Measurements from ENCODE around the gene RBX1. TPM values are rescaled to one million over a fixed set of nuclear protein-coding genes. Genes with fewer than 3 reads are reported as not detected.

RBX1 gene
- total RNA-seq, 2 donors from 2014 or later, result 31.8 to 32.7 TPM

DNA sequence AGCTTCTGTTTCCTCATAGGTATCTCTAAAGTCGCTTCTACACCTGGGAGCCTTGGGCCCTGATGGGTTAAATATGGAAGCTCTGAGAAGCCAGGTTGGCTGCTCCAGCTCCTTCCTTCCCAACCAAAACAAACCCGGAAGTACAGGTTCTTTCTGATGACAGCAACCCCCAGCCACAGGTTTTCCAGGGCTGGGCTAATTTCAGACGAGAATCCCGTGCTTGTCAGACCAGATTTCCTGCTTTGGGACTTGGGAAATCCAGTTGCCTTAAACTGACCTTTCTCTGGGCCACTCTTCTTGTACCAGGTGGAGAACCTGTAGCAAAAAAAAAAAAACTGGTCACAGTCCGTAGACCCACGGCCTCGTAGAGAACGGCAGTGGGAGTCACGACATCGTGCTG lies 51.9 kb downstream of the RBX1 start:
- H3K27me3 ChIP-seq (replicated peaks; ENCODE audit: insufficient read depth), result no peaks in the 10 kb centered on the region
- no peak overlapping the region for H3K27ac ChIP-seq
- H3K4me3 ChIP-seq, result no peak overlapping the region
- no peaks in the 10 kb centered on the region for H3K9me3 ChIP-seq
- H3K4me1 ChIP-seq (ENCODE audit: control insufficient read depth in 1 of 2, low read depth in 2 of 2), result no peaks in the 10 kb centered on the region
- no peaks in the 10 kb centered on the region for H3K36me3 ChIP-seq
- TF ChIP-seq, protein P1, sequence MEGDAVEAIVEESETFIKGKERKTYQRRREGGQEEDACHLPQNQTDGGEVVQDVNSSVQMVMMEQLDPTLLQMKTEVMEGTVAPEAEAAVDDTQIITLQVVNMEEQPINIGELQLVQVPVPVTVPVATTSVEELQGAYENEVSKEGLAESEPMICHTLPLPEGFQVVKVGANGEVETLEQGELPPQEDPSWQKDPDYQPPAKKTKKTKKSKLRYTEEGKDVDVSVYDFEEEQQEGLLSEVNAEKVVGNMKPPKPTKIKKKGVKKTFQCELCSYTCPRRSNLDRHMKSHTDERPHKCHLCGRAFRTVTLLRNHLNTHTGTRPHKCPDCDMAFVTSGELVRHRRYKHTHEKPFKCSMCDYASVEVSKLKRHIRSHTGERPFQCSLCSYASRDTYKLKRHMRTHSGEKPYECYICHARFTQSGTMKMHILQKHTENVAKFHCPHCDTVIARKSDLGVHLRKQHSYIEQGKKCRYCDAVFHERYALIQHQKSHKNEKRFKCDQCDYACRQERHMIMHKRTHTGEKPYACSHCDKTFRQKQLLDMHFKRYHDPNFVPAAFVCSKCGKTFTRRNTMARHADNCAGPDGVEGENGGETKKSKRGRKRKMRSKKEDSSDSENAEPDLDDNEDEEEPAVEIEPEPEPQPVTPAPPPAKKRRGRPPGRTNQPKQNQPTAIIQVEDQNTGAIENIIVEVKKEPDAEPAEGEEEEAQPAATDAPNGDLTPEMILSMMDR (IDR thresholded peaks at IDR 0.05), result no peak
- DNase-seq (ENCODE audit: low spot score) (no peak), ATAC-seq (ENCODE audit: insufficient number of reproducible peaks, low FRiP score, low read depth) (no peak)

DNA sequence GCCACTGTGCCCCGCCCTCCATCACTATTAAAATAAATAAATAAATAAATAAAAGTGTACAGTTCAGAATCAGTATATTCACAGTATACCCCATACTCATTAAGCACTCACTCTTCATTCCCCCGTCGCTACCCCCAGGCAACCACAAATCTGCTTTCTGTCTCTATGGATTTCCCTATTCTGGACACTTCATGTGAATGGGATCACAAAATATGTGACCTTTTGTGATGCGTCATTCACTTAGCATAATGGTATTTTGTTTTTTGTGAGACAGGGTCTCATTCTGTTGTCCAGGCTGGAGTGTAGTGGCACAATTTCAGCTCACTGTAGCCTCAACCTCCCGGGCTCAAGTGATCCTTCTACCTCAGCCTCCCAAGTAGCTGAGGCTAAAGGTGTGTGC lies 52.8 kb downstream of the RBX1 start:
- ATAC-seq (ENCODE audit: insufficient number of reproducible peaks, low FRiP score, low read depth), result no peak
- Histone ChIP-seq H3K27ac (no peak overlapping the region), H3K27me3 (replicated peaks; ENCODE audit: insufficient read depth) (no peaks in the 10 kb centered on the region), H3K9me3 (no peaks in the 10 kb centered on the region), H3K36me3 (no peaks in the 10 kb centered on the region), H3K4me3 (no peak overlapping the region), H3K4me1 (ENCODE audit: control insufficient read depth in 1 of 2, low read depth in 2 of 2) (no peaks in the 10 kb centered on the region)
- TF ChIP-seq, protein P1 (IDR thresholded peaks at IDR 0.05), result no peak
- DNase-seq (ENCODE audit: low spot score), result no peak

DNA sequence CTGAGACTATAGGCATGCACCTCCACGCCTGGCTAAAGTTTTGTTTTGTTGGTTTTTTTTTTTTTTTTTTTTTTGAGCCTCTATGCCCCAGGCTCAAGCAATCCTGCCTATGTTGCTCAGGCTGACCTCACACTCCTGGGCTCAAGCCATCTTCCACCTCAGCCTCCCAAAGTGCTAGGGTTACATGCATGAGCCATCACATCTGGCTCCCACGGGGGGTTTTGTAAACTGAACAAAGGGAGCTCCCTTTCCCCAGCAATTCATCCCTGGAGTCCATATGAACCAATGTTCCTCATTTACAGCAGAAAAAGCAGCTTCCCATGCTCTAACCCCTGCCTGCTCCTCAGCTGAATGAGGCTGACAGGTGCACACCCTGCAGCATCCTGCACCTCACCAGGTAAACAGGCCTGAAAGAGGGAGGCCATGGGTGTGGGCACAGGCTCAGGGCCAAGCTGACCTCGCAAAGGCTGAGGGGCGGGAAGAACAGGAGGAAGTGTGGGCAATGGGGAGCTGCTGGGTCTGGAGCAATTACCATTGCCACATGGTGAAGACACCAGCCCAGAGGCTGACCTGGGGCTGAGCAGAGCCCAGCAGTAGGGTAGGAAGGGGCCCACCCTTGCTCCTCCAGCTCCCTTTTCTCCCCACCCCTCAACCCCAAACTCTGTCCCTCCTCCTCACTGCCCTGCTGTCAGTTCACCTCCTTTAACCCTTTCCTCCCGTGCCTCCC lies 58.2 kb downstream of the RBX1 start:
- no peaks in the 10 kb centered on the region for H3K27me3 ChIP-seq (replicated peaks; ENCODE audit: insufficient read depth)
- TF ChIP-seq, protein P1 (IDR thresholded peaks at IDR 0.05), result no peak
- ATAC-seq (ENCODE audit: insufficient number of reproducible peaks, low FRiP score, low read depth) (no peak), DNase-seq (ENCODE audit: low spot score) (no peak)
- no peak overlapping the region for H3K4me3 ChIP-seq
- no peaks in the 10 kb centered on the region for H3K9me3 ChIP-seq
- H3K36me3 ChIP-seq, result no peaks in the 10 kb centered on the region
- H3K27ac ChIP-seq, result no peak overlapping the region
- H3K4me1 ChIP-seq (ENCODE audit: control insufficient read depth in 1 of 2, low read depth in 2 of 2), result no peaks in the 10 kb centered on the region

DNA sequence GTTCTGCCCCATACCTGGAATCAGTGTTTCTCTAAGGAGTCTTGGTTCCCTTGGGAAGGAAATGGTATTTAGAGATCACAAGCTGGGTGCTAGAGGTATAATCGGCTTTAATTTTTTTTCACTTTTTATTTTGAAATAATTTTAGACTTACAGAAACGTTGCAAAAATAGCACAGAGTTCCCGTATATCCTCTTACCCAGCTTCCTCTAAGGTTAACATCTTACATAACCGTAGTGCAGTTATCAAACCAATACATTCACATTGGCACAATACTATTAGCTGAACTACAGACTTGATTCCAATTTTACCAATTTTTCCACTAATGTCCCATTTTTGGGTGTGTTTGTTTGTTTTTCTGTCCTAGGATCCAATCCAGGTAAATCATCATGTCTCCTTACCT lies 63.8 kb downstream of the RBX1 start:
- TF ChIP-seq, protein P1 (IDR thresholded peaks at IDR 0.05), result no peak
- Histone ChIP-seq H3K27ac (no peak overlapping the region), H3K4me1 (ENCODE audit: control insufficient read depth in 1 of 2, low read depth in 2 of 2) (no peaks in the 10 kb centered on the region), H3K4me3 (no peak overlapping the region), H3K27me3 (replicated peaks; ENCODE audit: insufficient read depth) (no peaks in the 10 kb centered on the region), H3K9me3 (no peaks in the 10 kb centered on the region), H3K36me3 (no peaks in the 10 kb centered on the region)
- DNase-seq (ENCODE audit: low spot score) (no peak), ATAC-seq (ENCODE audit: insufficient number of reproducible peaks, low FRiP score, low read depth) (no peak)

DNA sequence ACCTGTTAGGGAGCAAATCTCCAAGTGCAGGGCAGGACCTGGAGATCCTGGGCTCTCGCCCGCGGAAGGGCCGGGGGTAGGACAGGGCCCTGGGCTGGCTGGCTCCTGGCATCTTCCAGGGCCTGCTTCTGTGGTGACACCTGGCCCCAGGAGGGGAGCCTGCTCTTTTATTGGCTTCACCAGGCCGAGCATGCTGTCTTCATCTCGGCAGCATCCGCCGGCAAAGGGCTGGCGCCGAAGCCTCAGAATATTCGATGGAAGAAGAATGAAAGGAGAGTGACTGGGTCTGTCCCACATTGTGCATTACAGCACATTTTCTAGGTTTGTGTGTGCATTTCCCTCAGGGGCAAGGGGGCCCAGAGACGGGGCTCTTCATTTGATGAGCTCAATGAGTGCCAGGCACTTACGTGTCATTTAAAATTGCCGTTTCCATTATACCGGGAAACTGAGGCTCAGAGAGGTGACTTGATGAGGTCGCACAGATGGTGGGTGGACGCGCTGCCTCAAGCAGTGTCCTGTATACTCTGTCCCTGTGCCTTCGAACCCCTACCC lies 70.0 kb downstream of the RBX1 start:
- no peaks in the 10 kb centered on the region for H3K36me3 ChIP-seq
- peak overlapping the region; percentile 70 to 95 for H3K27ac ChIP-seq
- DNase-seq (ENCODE audit: low spot score), result no peak
- TF ChIP-seq, protein P1 (IDR thresholded peaks at IDR 0.05), result no peak
- ATAC-seq (ENCODE audit: insufficient number of reproducible peaks, low FRiP score, low read depth), result no peak
- peaks cover 0 to 10% of the 10 kb centered on the region in 2 donors for H3K4me1 ChIP-seq (ENCODE audit: control insufficient read depth in 1 of 2, low read depth in 2 of 2)
- no peaks in the 10 kb centered on the region for H3K9me3 ChIP-seq
- H3K27me3 ChIP-seq (replicated peaks; ENCODE audit: insufficient read depth), result no peaks in the 10 kb centered on the region
- H3K4me3 ChIP-seq, result peak overlapping the region; percentile 92

All from thoracic aorta (tissue), 2 donors.